IMR-90 (cell line): ENCODE results near the gene NRM. TPM values are rescaled to one million over a fixed set of nuclear protein-coding genes. Genes with fewer than 3 reads are reported as not detected.
"Not testable (repeated sequence)": the region's sequence is repeated elsewhere in the genome, so short reads cannot be mapped to it uniquely, and the experiment has no call there.

Source experiments
- ATAC-seq: fragments of 200-7000 bp; cut with Tn5 transposase; 2 replicates; pipeline ENCODE4 v1.9.1; 2020; ENCODE audit warnings: low read depth, mild to moderate bottlenecking, moderate library complexity
- BruUV-seq: library from RNA; stranded (reverse); fragments of 400-500 nt; replicated peaks from 2 replicates; lab custom pipeline; 2021; lab: Mats Ljungman, UMichigan
- CTCF ChIA-PET: fragments of 300-600 bp; formaldehyde crosslinking; extraction: SDS; loops from one replicate; lab custom pipeline; 2021; ENCODE audit warnings: antibody characterized with exemption; lab: Yijun Ruan, JAX
- POLR2A ChIA-PET: fragments of 300-600 bp; sonication (Branson Sonifier 250); formaldehyde crosslinking; loops from one replicate; lab custom pipeline; 2022; ENCODE audit warnings: antibody characterized with exemption; ENCODE audit not compliant: unreplicated experiment; lab: Charles Lee
- DNase-seq: peaks from one replicate; pipeline ENCODE4 v3.0.0; 2013
- H2AFZ ChIP-seq: replicated peaks from 2 replicates; pipeline ENCODE3; 2013; ENCODE audit warnings: low read length, mild to moderate bottlenecking; ENCODE audit not compliant: poor library complexity
- H2AK5ac ChIP-seq: 2 replicates; pipeline ENCODE4 v1.6.1; 2013; ENCODE audit warnings: low read depth, low read length, inconsistent platforms
- H2AK9ac ChIP-seq: replicated peaks from 2 replicates; pipeline ENCODE3; 2013; ENCODE audit warnings: mild to moderate bottlenecking, low read depth, low read length, moderate library complexity; ENCODE audit not compliant: poor library complexity
- H2BK120ac ChIP-seq: 2 replicates; pipeline ENCODE4 v1.6.1; 2013; ENCODE audit warnings: low read depth, low read length, inconsistent platforms
- H2BK15ac ChIP-seq: 3 replicates; pipeline ENCODE4 v1.6.1; 2013; ENCODE audit warnings: low read depth, low read length, inconsistent platforms
- H2BK20ac ChIP-seq: 2 replicates; pipeline ENCODE4 v1.6.1; 2013; ENCODE audit warnings: low read depth, mild to moderate bottlenecking, inconsistent platforms, low read length, moderate library complexity
- H2BK5ac ChIP-seq: 2 replicates; pipeline ENCODE4 v1.6.1; 2013; ENCODE audit warnings: mild to moderate bottlenecking, low read depth, low read length, inconsistent platforms; ENCODE audit not compliant: poor library complexity, severe bottlenecking
- H3K14ac ChIP-seq: replicated peaks from 2 replicates; pipeline ENCODE4 v1.6.1; 2013; ENCODE audit warnings: low read depth, low read length, inconsistent platforms
- H3K18ac ChIP-seq: 2 replicates; pipeline ENCODE4 v1.6.1; 2013; ENCODE audit warnings: low read depth, low read length, control low read depth
- H3K23ac ChIP-seq: 2 replicates; pipeline ENCODE4 v1.6.1; 2013; ENCODE audit warnings: low read depth, low read length, inconsistent platforms
- H3K27ac ChIP-seq: 2 replicates; pipeline ENCODE4 v1.5.1; 2013; ENCODE audit warnings: mild to moderate bottlenecking, control low read depth, low read length; ENCODE audit not compliant: insufficient read depth
- H3K27me3 ChIP-seq: 2 replicates; pipeline ENCODE4 v1.6.1; 2013; ENCODE audit warnings: low read length; ENCODE audit not compliant: control insufficient read depth, insufficient read depth
- H3K36me3 ChIP-seq: 2 replicates; pipeline ENCODE4 v1.6.1; 2013; ENCODE audit warnings: low read length, mixed read lengths; ENCODE audit not compliant: control insufficient read depth, insufficient read depth
- H3K4ac ChIP-seq: 2 replicates; pipeline ENCODE4 v1.6.1; 2013; ENCODE audit warnings: low read depth, low read length, inconsistent platforms
- H3K4me1 ChIP-seq: 2 replicates; pipeline ENCODE4 v1.6.1; 2013; ENCODE audit warnings: low read length, mixed read lengths; ENCODE audit not compliant: control insufficient read depth, insufficient read depth
- H3K4me2 ChIP-seq: 2 replicates; pipeline ENCODE4 v1.6.1; 2013; ENCODE audit warnings: low read depth, mild to moderate bottlenecking, control low read depth, low read length, moderate library complexity
- H3K4me3 ChIP-seq: 2 replicates; pipeline ENCODE4 v1.5.1; 2013; ENCODE audit warnings: low read depth, mild to moderate bottlenecking, control low read depth, low read length, moderate library complexity; ENCODE audit not compliant: insufficient read depth
- H3K56ac ChIP-seq: 2 replicates; pipeline ENCODE4 v1.6.1; 2013; ENCODE audit warnings: low read length, inconsistent platforms; ENCODE audit not compliant: insufficient read depth; ENCODE audit errors: extremely low read depth
- H3K79me1 ChIP-seq, 2 experiments: 2 replicates each; pipeline ENCODE4 v1.6.1; 2013; ENCODE audit warnings: low read length in 2 of 2, inconsistent platforms in 1 of 2, low read depth in 1 of 2
- H3K9ac ChIP-seq: 2 replicates; pipeline ENCODE4 v1.6.1; 2013; ENCODE audit warnings: low read depth, low read length, control low read depth
- H3K9me1 ChIP-seq: 2 replicates; pipeline ENCODE4 v1.6.1; 2013; ENCODE audit warnings: low read length, inconsistent platforms; ENCODE audit not compliant: insufficient read depth
- H3K9me3 ChIP-seq: 2 replicates; pipeline ENCODE4 v1.6.1; 2013; ENCODE audit warnings: low read length; ENCODE audit not compliant: control insufficient read depth, insufficient read depth
- H4K20me1 ChIP-seq: 2 replicates; pipeline ENCODE4 v1.6.1; 2013; ENCODE audit warnings: low read length, inconsistent platforms; ENCODE audit not compliant: insufficient read depth
- H4K5ac ChIP-seq: 2 replicates; pipeline ENCODE4 v1.6.1; 2013; ENCODE audit warnings: mild to moderate bottlenecking, low read depth, low read length, control low read depth
- H4K8ac ChIP-seq, 2 experiments: 2 replicates each; pipeline ENCODE4 v1.6.1; 2013; ENCODE audit warnings: low read depth in 2 of 2, low read length in 2 of 2, control low read depth in 1 of 2, inconsistent platforms in 1 of 2
- H4K91ac ChIP-seq: 2 replicates; pipeline ENCODE4 v1.6.1; 2013; ENCODE audit warnings: low read depth, low read length, inconsistent platforms; ENCODE audit not compliant: insufficient read depth
- CEBPB ChIP-seq: IDR thresholded peaks from 2 replicates; pipeline ENCODE4 v1.6.1; 2012; ENCODE audit warnings: low read depth, low read length, improper control_type of control experiment
- WGBS, 2 experiments: methylation state at CpG; one replicate each; pipeline versions ENCODE4 v1.1.5 to v1.1.7; 2013; ENCODE audit warnings: missing lambda C conversion rate in 2 of 2; ENCODE audit not compliant: insufficient read length in 1 of 2; ENCODE audit errors: extremely low coverage in 2 of 2; 5-methylcytosine and 5-hydroxymethylcytosine counted together
- dilution Hi-C: fragments of 300-500 bp; cut with HindIII; formaldehyde crosslinking; loops from one replicate; pipeline ENCODE4 v1.14.3; 2018; ENCODE audit warnings: low sequenced_read_pairs; ENCODE audit not compliant: unreplicated experiment
- in situ Hi-C: fragments of 300-500 bp; cut with MboI; formaldehyde crosslinking; loops from 3 replicates; pipeline ENCODE4 v1.14.3; 2019; ENCODE audit warnings: low sequenced_read_pairs, inconsistent platforms, mixed read lengths
- intact Hi-C: fragments of 100-400 bp; cut with micrococcal nuclease; formaldehyde crosslinking; loops from 2 replicates; pipeline ENCODE4 v1.10.0; 2022
- polyA plus RNA-seq, 3 experiments: library from polyadenylated mRNA; depleted of rRNA; stranded (reverse); fragments of >200 nt; gene quantifications; 2 replicates each; pipeline ENCODE4 v1.2.3, GENCODE V29; 2012; ENCODE audit warnings: low replicate concordance in 1 of 3
- total RNA-seq: library from RNA; depleted of rRNA; stranded (reverse); fragments of >200 nt; gene quantifications from 2 replicates; pipeline ENCODE4 v1.2.3, GENCODE V29; 2012

NRM gene
- total and polyA plus RNA-seq, 2 of the 4 experiments (the other 2 are of a cell fraction): 2.2 to 27.0 TPM

GRCh38 chr6:30722025-30722279, 31.2 kb upstream of the NRM start:
- intact Hi-C loops: loop anchor here (1.0 kb wide), 2 partner anchors 36 to 43 kb away; partner anchors contain the start of gene PPP1R18
- peak; percentile 46 for DNase-seq
- H4K91ac ChIP-seq, ATAC-seq, H3K27me3 ChIP-seq, H2BK20ac ChIP-seq, H3K9me3 ChIP-seq, BruUV-seq, H3K9me1 ChIP-seq, dilution Hi-C loops, H4K5ac ChIP-seq, H3K4me1 ChIP-seq, H3K18ac ChIP-seq, H2BK15ac ChIP-seq: not testable (repeated sequence)
- peak overlapping the region; percentile 17; the same call in 1 of the 2 replicates for H2BK120ac ChIP-seq
- H3K79me1 ChIP-seq: peaks cover 7 to 36% of the 10 kb centered on the region in 2 experiments; a peak in 3 of 4 replicates
- peaks cover 37% of the 10 kb centered on the region for H3K36me3 ChIP-seq
- CTCF ChIA-PET: interaction anchor here (1.2 to 1.7 kb wide), 3 partner anchors 42 to 98 kb away, joined by 3 to 12 read pairs (median 4); no protein-coding TSS in a partner anchor
- POLR2A ChIA-PET: interaction anchor here (0.6 to 1.9 kb wide), 6 partner anchors 31 to 49 kb away, joined by 3 to 7 read pairs (median 4); partner anchors contain the start of gene DHX16
- H3K27ac ChIP-seq: peak overlapping the region; percentile 97
- H3K56ac ChIP-seq: peak overlapping the region; percentile 89; the same call in 1 of the 2 replicates
- H2BK5ac ChIP-seq: peak overlapping the region; percentile 76
- H2AK5ac ChIP-seq: peak overlapping the region; percentile 89
- H4K20me1 ChIP-seq: peaks cover 53% of the 10 kb centered on the region
- WGBS, 2 experiments: 0% methylated on average over 4 of the region's 10 CpGs; no CpG with 5 or more reads in 1 of the 2 experiments
- peak overlapping the region; percentile 92 for H3K23ac ChIP-seq
- H2AK9ac ChIP-seq: peak overlapping the region; percentile 98
- H3K14ac ChIP-seq: peak overlapping the region; percentile 94
- H2AFZ ChIP-seq: peak overlapping the region; percentile 78
- H4K8ac ChIP-seq: peak overlapping the region; percentile 36 to 67; a peak in 2 of 4 replicates
- in situ Hi-C loops: loop anchor here (5.0 kb wide), 1 partner anchor 40 kb away; no protein-coding TSS in a partner anchor
- H3K9ac ChIP-seq: peak overlapping the region; percentile 95
- peak overlapping the region; percentile 89 for H3K4ac ChIP-seq
- TF ChIP-seq CEBPB: peak; percentile 61
- peak overlapping the region; percentile 88 for H3K4me2 ChIP-seq
- peak overlapping the region; percentile 92 for H3K4me3 ChIP-seq
